ENCODE measurements around the gene MSH5. TPM values are rescaled to one million over a fixed set of nuclear protein-coding genes. Genes with fewer than 3 reads are reported as not detected.

The MSH5 gene
- total RNA-seq, 1 experiment from 2014 or later = 36.6 TPM

DNA sequence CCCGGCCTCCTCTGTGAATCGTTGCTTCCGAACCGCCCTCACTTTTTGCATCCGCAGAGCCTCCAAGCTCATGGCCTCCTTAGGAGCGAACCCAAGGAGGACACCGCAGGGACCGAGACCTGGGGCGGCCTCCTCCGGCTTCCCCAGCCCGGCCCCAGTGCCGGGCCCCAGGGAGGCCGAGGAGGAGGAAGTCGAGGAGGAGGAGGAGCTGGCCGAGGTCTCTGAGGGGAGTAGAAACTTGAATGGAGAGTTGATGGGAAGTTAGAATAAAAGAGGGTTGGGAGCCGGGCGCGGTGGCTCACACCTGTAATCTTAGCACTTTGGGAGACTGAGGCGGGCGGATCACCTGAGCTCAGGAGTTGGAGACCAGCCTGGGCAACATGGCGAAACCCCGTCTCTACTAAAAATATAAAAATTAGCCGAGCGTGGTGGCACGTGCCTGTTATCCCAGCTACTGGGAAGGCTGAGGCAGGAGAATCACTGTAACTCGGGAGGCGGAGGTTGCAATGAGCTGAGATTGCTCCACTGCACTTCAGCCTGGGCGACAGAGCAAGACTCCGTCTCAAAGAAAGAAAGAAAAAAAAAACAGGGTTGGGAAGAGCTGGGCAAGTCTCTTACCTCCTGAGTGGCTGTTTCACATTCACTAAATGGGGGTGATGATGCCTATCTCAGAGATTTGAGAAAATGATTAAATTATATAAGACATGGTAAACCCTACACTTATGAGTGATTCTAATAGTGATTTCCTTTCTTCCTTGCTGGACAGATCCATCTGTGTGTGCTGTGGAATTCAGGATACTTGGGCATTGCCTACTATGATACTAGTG, 805 bp downstream of the MSH5 start:
- intact Hi-C loops (cut with micrococcal nuclease) = no loop called here
- H3K4me1 Mint-ChIP-seq (ENCODE audit: insufficient read depth, unreplicated experiment) = peaks cover 40% of the 10 kb centered on the region
- DNase-seq (ENCODE audit: unreplicated experiment) = no peak
- H3K27me3 Mint-ChIP-seq (ENCODE audit: insufficient read depth, unreplicated experiment) = no peaks in the 10 kb centered on the region
- H3K36me3 Mint-ChIP-seq (ENCODE audit: insufficient read depth, unreplicated experiment) = peaks cover 4% of the 10 kb centered on the region
- BruUV-seq (replicated peaks) = no TSS peak
- H3K9me3 Mint-ChIP-seq (ENCODE audit: unreplicated experiment) = no peaks in the 10 kb centered on the region
- H3K27ac Mint-ChIP-seq (ENCODE audit: low read depth, unreplicated experiment) = peak overlapping the region; percentile 81
- POLR2A ChIA-PET = interaction anchor here (0.6 to 7.0 kb wide), 28 partner anchors 9 to 1536 kb away, joined by 3 to 90 read pairs (median 6); partner anchors contain the start of genes ABHD16A, B3GALT4, BAG6 and C6orf47
- CTCF ChIA-PET = interaction anchor here (0.7 to 1.6 kb wide), 4 partner anchors 10 to 51 kb away, joined by 4 to 7 read pairs (median 4); no protein-coding TSS in a partner anchor
- H3K4me3 Mint-ChIP-seq (ENCODE audit: unreplicated experiment) = peak overlapping the region; percentile 88
- TF ChIP-seq, protein P1, sequence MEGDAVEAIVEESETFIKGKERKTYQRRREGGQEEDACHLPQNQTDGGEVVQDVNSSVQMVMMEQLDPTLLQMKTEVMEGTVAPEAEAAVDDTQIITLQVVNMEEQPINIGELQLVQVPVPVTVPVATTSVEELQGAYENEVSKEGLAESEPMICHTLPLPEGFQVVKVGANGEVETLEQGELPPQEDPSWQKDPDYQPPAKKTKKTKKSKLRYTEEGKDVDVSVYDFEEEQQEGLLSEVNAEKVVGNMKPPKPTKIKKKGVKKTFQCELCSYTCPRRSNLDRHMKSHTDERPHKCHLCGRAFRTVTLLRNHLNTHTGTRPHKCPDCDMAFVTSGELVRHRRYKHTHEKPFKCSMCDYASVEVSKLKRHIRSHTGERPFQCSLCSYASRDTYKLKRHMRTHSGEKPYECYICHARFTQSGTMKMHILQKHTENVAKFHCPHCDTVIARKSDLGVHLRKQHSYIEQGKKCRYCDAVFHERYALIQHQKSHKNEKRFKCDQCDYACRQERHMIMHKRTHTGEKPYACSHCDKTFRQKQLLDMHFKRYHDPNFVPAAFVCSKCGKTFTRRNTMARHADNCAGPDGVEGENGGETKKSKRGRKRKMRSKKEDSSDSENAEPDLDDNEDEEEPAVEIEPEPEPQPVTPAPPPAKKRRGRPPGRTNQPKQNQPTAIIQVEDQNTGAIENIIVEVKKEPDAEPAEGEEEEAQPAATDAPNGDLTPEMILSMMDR (IDR thresholded peaks at IDR 0.05; ENCODE audit: unreplicated experiment) = no peak

DNA sequence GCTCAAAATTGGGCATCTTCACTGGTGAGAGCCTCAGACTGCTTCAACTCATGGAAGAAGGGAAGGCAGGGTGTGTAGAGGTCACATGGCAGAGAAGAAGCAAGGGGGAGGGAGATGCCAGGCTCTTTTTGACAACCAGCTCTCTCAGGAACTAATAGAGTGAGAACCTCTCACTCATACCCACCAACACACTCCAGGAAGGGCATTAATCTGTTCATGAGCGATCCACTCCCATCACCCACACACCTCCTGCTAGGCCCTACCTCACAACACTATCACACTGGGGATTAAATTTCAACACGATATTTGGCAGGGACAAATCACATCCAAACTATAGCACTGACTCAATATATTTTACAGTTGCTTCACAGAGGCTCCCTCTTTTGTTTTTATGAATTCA, 2.0 kb downstream of the MSH5 start:
- Mint-ChIP-seq H3K27me3 (ENCODE audit: insufficient read depth, unreplicated experiment) (no peaks in the 10 kb centered on the region), H3K36me3 (ENCODE audit: insufficient read depth, unreplicated experiment) (peaks cover 4% of the 10 kb centered on the region), H3K4me1 (ENCODE audit: insufficient read depth, unreplicated experiment) (peaks cover 35% of the 10 kb centered on the region), H3K27ac (ENCODE audit: low read depth, unreplicated experiment) (no peak overlapping the region), H3K9me3 (ENCODE audit: unreplicated experiment) (no peaks in the 10 kb centered on the region), H3K4me3 (ENCODE audit: unreplicated experiment) (peak overlapping the region; percentile 9)
- intact Hi-C loops (cut with micrococcal nuclease) = no loop called here
- no TSS peak for BruUV-seq (replicated peaks)
- CTCF ChIA-PET = interaction anchor here (0.7 to 1.2 kb wide), 2 partner anchors 50 to 307 kb away, joined by 4 read pairs; no protein-coding TSS in a partner anchor
- TF ChIP-seq, protein P1 (IDR thresholded peaks at IDR 0.05; ENCODE audit: unreplicated experiment) = no peak
- POLR2A ChIA-PET = interaction anchor here (0.7 to 1.7 kb wide), 4 partner anchors 9 to 81 kb away, joined by 3 to 6 read pairs (median 4); no protein-coding TSS in a partner anchor
- no peak for DNase-seq (ENCODE audit: unreplicated experiment)

DNA sequence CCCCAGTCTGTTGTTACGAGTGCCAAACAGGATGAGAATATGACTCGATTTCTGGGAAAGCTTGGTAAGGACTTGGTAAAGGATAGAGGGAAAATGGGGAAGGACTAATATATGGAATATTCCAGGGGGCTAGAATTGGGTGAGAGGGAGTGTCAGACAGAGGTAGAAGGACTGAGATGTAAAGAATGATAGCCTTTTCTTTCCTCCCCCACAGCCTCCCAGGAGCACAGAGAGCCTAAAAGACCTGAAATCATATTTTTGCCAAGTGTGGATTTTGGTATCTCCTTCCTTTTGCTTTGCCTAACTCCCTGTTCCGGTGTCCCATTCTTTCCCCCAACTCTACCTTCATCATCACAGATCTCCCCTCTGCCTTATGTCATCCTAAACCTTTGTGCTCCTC, 3.1 kb downstream of the MSH5 start:
- ChIA-PET POLR2A (no interaction called here), CTCF (no interaction called here)
- BruUV-seq (replicated peaks) = no TSS peak
- Mint-ChIP-seq H3K4me1 (ENCODE audit: insufficient read depth, unreplicated experiment) (peaks cover 27% of the 10 kb centered on the region), H3K4me3 (ENCODE audit: unreplicated experiment) (no peak overlapping the region), H3K27ac (ENCODE audit: low read depth, unreplicated experiment) (no peak overlapping the region), H3K27me3 (ENCODE audit: insufficient read depth, unreplicated experiment) (no peaks in the 10 kb centered on the region), H3K36me3 (ENCODE audit: insufficient read depth, unreplicated experiment) (peaks cover 7% of the 10 kb centered on the region), H3K9me3 (ENCODE audit: unreplicated experiment) (no peaks in the 10 kb centered on the region)
- TF ChIP-seq, protein P1 (IDR thresholded peaks at IDR 0.05; ENCODE audit: unreplicated experiment) = no peak
- intact Hi-C loops (cut with micrococcal nuclease) = no loop called here
- DNase-seq (ENCODE audit: unreplicated experiment) = no peak

DNA sequence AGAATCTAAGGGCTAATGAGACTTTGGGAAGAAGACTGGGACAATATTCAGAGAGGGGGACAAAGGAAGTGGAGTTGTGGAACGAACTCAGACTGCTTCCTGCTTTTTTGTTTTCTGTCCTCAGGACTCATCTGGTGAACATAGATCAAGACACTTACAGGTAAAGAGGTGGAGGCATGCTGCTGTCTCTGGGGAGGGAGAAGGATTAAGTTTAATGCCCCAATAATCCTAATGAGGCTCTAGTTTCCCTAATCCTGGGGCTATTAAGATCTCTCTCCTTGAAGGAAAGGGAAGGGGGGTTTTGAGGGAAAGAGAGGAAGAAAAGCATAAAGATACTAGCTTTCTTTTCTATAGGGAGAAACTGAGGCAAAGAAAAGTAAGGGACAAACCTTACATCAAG, 4.6 kb downstream of the MSH5 start:
- POLR2A ChIA-PET = no interaction called here
- no peak overlapping the region for H3K27ac Mint-ChIP-seq (ENCODE audit: low read depth, unreplicated experiment)

More for the DNA sequence above, 4.6 kb downstream of the MSH5 start:
- TF ChIP-seq, protein P1 (IDR thresholded peaks at IDR 0.05; ENCODE audit: unreplicated experiment) = no peak
- DNase-seq (ENCODE audit: unreplicated experiment) = no peak
- intact Hi-C loops (cut with micrococcal nuclease) = no loop called here
- peaks cover 10% of the 10 kb centered on the region for H3K36me3 Mint-ChIP-seq (ENCODE audit: insufficient read depth, unreplicated experiment)
- CTCF ChIA-PET = no interaction called here
- H3K9me3 Mint-ChIP-seq (ENCODE audit: unreplicated experiment) = no peaks in the 10 kb centered on the region
- peaks cover 11% of the 10 kb centered on the region for H3K4me1 Mint-ChIP-seq (ENCODE audit: insufficient read depth, unreplicated experiment)
- H3K27me3 Mint-ChIP-seq (ENCODE audit: insufficient read depth, unreplicated experiment) = no peaks in the 10 kb centered on the region
- no peak overlapping the region for H3K4me3 Mint-ChIP-seq (ENCODE audit: unreplicated experiment)
- BruUV-seq (replicated peaks) = no TSS peak

All from MCF 10A (cell line).